Stimulated activated CD4-positive, alpha-beta T cell treated with anti-CD3 and anti-CD28 coated beads, Interleukin-12 subunit alpha, Interleukin-12 subunit beta, amount 100 ng/mL, for 48 hours (primary cell): ENCODE measurements around the gene PRRC2C.

Experiments used
- DNase-seq, 3 donors: peaks; one replicate each; pipeline ENCODE4 v3.0.0-alpha.2; 2020; ENCODE audit warnings: low read depth in 2 of 3, low spot score in 1 of 3

PRRC2C gene

DNA sequence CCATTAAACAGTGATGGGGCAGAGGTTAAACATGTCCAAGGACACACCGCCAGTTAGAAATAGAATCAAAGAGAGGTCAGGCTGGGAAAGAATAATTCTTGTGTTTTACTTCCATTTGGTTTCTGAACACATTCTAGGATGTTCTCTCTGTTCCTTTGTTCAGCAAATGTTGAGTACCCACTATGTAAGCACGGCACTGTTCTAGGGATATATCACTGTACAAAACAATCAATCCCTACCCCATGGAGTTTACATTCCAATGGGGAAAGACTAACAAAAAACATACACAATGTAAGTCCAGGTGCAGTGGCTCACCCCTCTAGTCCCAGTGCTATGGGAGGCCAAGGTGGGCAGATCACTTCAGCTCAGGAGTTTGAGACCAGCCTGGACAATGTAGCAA lies 142.9 kb downstream of the PRRC2C start:
- no peak for DNase-seq

DNA sequence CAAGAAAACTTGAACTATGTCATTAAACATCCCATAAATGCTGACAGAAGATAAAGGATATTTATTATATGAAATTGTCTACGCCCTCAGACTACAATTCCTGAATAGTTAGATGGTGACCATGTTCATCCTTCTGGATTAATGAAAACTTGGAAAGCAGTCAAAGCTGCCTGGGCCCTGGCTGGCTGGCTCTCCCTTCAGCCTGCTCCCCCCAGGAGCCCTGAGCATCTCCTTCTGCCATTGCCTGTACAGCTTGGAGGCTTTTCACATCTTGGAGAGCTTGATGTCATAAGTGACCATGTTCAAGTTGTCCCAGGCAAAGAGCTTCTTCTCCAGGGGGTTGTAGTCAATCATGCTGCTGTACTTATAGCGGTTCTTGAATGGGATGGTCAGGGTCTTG lies 150.3 kb downstream of the PRRC2C start:
- DNase-seq = no peak

GRCh38 chr1:171636141-171636540 lies 150.8 kb downstream of the PRRC2C start:
- no peak for DNase-seq

DNA sequence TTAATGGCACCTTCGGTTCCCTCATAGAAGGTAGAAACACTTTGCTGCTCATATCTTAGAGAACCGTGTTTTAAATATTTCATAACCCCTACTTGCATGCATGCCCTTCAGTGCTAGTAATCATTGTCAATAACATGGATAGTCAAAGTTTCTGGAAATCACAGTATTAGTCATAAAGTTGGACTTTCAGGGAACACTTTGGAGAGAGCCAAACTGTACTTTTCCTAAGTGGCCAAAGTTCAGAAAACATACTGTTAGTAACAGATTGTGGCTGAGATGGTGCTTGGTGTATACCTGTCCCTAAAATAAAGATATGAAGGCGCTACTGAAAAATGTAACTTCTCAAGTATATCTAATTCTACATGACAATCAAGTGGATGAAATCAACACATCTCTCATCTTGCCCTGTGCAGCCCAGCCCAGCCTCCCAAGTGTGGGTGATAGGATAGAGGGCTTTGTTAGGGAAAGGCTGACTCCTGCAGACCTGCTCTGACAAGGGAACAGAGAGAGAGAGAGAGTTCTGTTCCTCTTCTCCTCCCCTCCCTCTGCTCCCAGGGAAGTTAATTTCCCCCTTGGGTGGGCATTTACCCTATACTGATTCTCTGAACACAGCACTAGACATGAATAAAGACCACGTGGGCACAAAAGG lies 152.7 kb downstream of the PRRC2C start:
- no peak for DNase-seq

- no peak for DNase-seq
These were observed 154.9 kb downstream of the PRRC2C start for GRCh38 chr1:171640225-171640624.

DNA sequence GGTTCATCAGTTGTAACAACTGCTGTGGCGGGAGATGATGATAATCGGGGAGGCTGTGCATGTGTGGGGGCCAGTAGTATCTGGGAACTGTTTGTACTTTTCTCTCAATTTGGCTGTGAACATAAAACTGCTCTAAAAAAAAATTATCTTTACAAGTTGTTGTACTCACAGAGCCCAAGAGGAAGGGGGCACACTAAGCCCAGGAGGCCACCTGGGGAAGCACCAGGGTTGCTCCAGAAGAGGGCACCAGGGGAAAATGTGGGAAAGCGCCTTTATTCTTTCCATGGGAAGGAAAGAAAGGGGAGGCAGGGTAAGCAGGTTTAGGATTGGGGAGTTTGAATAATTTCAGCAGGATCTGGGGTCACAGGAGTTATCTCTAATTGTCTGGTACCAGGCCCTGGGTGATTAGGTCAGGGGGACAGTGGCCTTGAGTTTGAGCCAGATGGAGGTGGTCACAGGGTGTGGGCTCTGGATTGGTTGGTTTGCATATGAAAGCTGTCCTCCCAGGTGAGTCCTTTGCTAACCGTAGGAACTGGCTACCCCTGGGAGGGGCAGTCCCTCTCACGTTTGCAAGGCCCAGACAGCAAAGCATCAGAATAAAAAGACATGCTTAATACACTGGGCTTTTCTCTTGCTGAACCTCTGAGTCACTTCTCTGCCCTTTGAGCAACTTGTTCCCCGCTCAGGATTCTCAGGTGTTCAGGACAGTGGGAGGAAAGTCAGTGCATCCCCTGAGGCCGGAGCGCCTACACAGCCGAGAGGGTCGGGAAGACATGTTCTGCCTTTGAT lies 155.9 kb downstream of the PRRC2C start:
- DNase-seq = no peak

GRCh38 chr1:171642197-171642596 lies 156.9 kb downstream of the PRRC2C start:
- DNase-seq = no peak
